Left lung (tissue), 10 donors: ENCODE measurements around the gene PSG5. TPM values are rescaled to one million over a fixed set of nuclear protein-coding genes. Genes with fewer than 3 reads are reported as not detected.
"Not testable (repeated sequence)": the region's sequence is repeated elsewhere in the genome, so short reads cannot be mapped to it uniquely, and the experiment has no call there.

ENCODE experiments used
- ATAC-seq: fragments of 200-7000 bp; cut with Tn5 transposase; one replicate; pipeline ENCODE4 v1.9.1; 2020; ENCODE audit warnings: moderate library complexity
- DNase-seq, 4 donors: peaks; one replicate each; pipeline ENCODE4 v3.0.0-alpha.2; 2013 to 2020
- H3K27ac ChIP-seq, 2 donors: fragments of 200-600 bp; sonication (generic) in 1 of 2; one replicate each; pipeline versions ENCODE4 v1.5.0 to v1.8.0; 2020 to 2021
- H3K27me3 ChIP-seq, 2 donors: fragments of 200-600 bp; sonication (generic) in 1 of 2; one replicate each; pipeline versions ENCODE4 v1.5.0 to v1.8.0; 2020 to 2021
- H3K36me3 ChIP-seq, 2 donors: fragments of 200-600 bp; sonication (generic) in 1 of 2; one replicate each; pipeline versions ENCODE4 v1.5.0 to v1.8.0; 2020 to 2021
- H3K4me1 ChIP-seq, 2 donors: fragments of 200-600 bp; one replicate each; pipeline ENCODE4 v1.8.0; 2021
- H3K4me3 ChIP-seq, 2 donors: fragments of 200-600 bp; sonication (generic) in 1 of 2; one replicate each; pipeline versions ENCODE4 v1.5.0 to v1.8.0; 2020 to 2021; ENCODE audit warnings: mild to moderate bottlenecking in 1 of 2
- H3K9me3 ChIP-seq, 2 donors: fragments of 200-600 bp; sonication (generic) in 1 of 2; one replicate each; pipeline versions ENCODE4 v1.5.0 to v1.8.0; 2020 to 2021
- intact Hi-C, 2 donors: fragments of 100-400 bp; cut with DNase I; formaldehyde crosslinking; loops; one replicate each; pipeline versions ENCODE4 v1.11.2 to v1.14.2; 2022
- polyA plus RNA-seq, 6 donors: library from polyadenylated mRNA; unstranded; fragments of 120-200 nt; gene quantifications; one replicate each; pipeline ENCODE4 v1.2.1, GENCODE V29; 2013; ENCODE audit not compliant: insufficient read length in 6 of 6
- total RNA-seq, 2 donors: library from RNA; stranded (reverse); fragmentation: NEBNext Ultra II Directional; extraction: Animal tissue kit (Norgen Biotek cat#: 25700); gene quantifications; one replicate each; pipeline ENCODE4 v1.2.1, GENCODE V29; 2021
- TF ChIP-seq, protein P1 (sequence below), 2 donors: fragments of 200-600 bp; sonication (generic) in 1 of 2; IDR thresholded peaks; one replicate each; pipeline versions ENCODE4 v1.5.0 to v1.8.0; 2021; ENCODE audit warnings: antibody characterized with exemption in 2 of 2
- donor health status: DM: no; HTN: yes; CAD: no.
- donor health status: DM: no; HTN: no; CAD: no.

PSG5 gene
- total and polyA plus RNA-seq, 8 donors, result 0.07 to 0.59 TPM; not detected in 6

- ATAC-seq, intact Hi-C loops, H3K9me3 ChIP-seq, H3K27me3 ChIP-seq, H3K4me1 ChIP-seq, H3K4me3 ChIP-seq, H3K27ac ChIP-seq, DNase-seq, H3K36me3 ChIP-seq: not testable (repeated sequence)
Measured at GRCh38 chr19:43188092-43188491, 1.8 kb upstream of the PSG5 start.

- H3K4me1 ChIP-seq, H3K27me3 ChIP-seq, H3K27ac ChIP-seq, H3K36me3 ChIP-seq, H3K4me3 ChIP-seq, DNase-seq, ATAC-seq, intact Hi-C loops, H3K9me3 ChIP-seq: not testable (repeated sequence)
Measured at GRCh38 chr19:43181869-43182771, 4.2 kb downstream of the PSG5 start.

DNA sequence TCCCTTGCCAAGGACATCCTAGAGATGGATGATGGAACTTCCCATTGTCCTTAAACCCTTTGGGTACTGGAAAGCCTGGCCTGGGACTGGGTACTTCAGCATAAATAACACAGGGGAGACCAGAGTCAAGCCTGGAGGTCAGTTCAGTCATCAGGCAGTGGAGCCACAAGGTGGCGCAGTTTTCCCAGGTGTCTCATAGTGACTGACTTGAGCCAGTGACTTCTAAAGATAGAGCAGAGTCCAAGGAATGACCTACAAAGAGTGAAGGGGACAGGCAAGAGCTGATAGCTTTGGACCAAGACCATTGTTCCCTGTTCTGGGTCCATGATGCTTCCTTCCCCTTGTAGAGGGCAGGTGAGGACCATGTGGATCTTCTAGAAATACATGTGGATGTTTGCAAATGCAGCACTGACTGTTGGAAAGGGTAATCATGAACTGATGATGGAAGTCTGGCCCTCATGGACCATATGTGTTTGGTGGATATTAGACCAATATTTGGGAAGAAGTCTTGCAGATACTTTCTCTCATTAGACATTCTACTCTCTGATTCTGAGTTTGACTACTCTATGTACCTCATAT is 6.7 kb downstream of the PSG5 start:
- ATAC-seq, intact Hi-C loops, H3K4me3 ChIP-seq, H3K4me1 ChIP-seq, DNase-seq, H3K36me3 ChIP-seq, H3K27ac ChIP-seq, H3K9me3 ChIP-seq, H3K27me3 ChIP-seq: not testable (repeated sequence)

- H3K27ac ChIP-seq, H3K9me3 ChIP-seq, H3K4me3 ChIP-seq, ATAC-seq, DNase-seq, H3K27me3 ChIP-seq, intact Hi-C loops, H3K36me3 ChIP-seq, H3K4me1 ChIP-seq: not testable (repeated sequence)
Measured at GRCh38 chr19:43178577-43178976, 7.8 kb downstream of the PSG5 start.

GRCh38 chr19:43165906-43166305 is 20.4 kb downstream of the PSG5 start:
- H3K27ac ChIP-seq, H3K4me3 ChIP-seq, H3K4me1 ChIP-seq, DNase-seq, H3K27me3 ChIP-seq, intact Hi-C loops, H3K36me3 ChIP-seq, H3K9me3 ChIP-seq, ATAC-seq: not testable (repeated sequence)

DNA sequence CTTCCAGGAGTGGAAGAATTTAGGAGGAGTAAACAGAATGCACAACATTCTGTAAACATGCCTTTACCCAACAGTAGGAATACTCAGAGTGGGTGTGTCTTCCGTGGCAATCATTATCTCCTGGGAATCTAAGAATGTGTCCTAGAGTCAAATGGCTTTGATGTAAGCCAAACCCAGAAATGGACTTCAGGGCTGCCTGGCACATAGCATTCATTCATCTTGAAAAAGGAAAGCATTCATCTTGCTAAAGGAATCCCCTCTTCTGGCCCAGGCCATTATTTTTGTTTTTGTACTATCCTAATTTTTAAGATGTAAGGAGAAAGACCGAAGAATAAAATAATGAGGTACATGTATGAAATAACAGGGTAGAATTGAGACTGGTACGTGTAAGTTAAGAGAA is 23.2 kb downstream of the PSG5 start:
- H3K4me3 ChIP-seq, intact Hi-C loops, H3K36me3 ChIP-seq, DNase-seq, H3K27ac ChIP-seq, H3K27me3 ChIP-seq, ATAC-seq, H3K9me3 ChIP-seq, H3K4me1 ChIP-seq: not testable (repeated sequence)

- DNase-seq, H3K27ac ChIP-seq, H3K36me3 ChIP-seq, intact Hi-C loops, ATAC-seq, H3K4me1 ChIP-seq, H3K27me3 ChIP-seq, H3K9me3 ChIP-seq, H3K4me3 ChIP-seq: not testable (repeated sequence)
Measured at GRCh38 chr19:43162261-43162660, 24.1 kb downstream of the PSG5 start.

- Histone ChIP-seq H3K9me3 (peaks cover 0 to 6% of the 10 kb centered on the region in 2 donors), H3K27ac (no peak overlapping the region), H3K4me3 (no peak overlapping the region), H3K4me1 (no peaks in the 10 kb centered on the region), H3K36me3 (no peaks in the 10 kb centered on the region), H3K27me3 (no peaks in the 10 kb centered on the region)
- no peak for ATAC-seq
- intact Hi-C loops, result no loop called here
- DNase-seq, result no peak
- TF ChIP-seq, protein P1, sequence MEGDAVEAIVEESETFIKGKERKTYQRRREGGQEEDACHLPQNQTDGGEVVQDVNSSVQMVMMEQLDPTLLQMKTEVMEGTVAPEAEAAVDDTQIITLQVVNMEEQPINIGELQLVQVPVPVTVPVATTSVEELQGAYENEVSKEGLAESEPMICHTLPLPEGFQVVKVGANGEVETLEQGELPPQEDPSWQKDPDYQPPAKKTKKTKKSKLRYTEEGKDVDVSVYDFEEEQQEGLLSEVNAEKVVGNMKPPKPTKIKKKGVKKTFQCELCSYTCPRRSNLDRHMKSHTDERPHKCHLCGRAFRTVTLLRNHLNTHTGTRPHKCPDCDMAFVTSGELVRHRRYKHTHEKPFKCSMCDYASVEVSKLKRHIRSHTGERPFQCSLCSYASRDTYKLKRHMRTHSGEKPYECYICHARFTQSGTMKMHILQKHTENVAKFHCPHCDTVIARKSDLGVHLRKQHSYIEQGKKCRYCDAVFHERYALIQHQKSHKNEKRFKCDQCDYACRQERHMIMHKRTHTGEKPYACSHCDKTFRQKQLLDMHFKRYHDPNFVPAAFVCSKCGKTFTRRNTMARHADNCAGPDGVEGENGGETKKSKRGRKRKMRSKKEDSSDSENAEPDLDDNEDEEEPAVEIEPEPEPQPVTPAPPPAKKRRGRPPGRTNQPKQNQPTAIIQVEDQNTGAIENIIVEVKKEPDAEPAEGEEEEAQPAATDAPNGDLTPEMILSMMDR (IDR thresholded peaks at IDR 0.05), result no peak
Measured at GRCh38 chr19:43152214-43152613, 34.1 kb downstream of the PSG5 start.

DNA sequence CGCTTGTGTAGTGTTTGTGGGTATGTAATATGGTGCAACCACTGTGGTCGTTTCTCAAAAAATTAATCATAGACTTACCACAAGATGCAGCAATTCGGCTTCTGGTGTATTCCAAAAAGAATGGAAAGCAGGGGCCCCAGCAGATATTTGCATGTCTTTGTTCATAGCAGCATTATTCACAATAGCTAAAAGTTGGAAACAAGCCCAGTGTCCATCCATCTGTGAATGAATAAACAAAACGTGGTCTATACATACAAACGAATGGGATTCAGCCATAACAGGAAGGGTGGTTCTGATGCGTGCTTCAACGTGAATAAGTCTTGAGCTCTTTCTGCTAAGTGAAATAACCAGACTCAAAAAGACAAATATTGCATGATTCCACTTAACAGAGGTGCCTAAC is 36.5 kb downstream of the PSG5 start:
- H3K4me3 ChIP-seq, H3K27ac ChIP-seq, H3K27me3 ChIP-seq, H3K4me1 ChIP-seq, H3K9me3 ChIP-seq, H3K36me3 ChIP-seq, ATAC-seq, intact Hi-C loops: not testable (repeated sequence)
- peak in 1 of 4 donors; percentile 6 for DNase-seq
